ENCODE measurements around the gene SPG7.
"Not testable (repeated sequence)": the region's sequence is repeated elsewhere in the genome, so short reads cannot be mapped to it uniquely, and the experiment has no call there.

The SPG7 gene

DNA sequence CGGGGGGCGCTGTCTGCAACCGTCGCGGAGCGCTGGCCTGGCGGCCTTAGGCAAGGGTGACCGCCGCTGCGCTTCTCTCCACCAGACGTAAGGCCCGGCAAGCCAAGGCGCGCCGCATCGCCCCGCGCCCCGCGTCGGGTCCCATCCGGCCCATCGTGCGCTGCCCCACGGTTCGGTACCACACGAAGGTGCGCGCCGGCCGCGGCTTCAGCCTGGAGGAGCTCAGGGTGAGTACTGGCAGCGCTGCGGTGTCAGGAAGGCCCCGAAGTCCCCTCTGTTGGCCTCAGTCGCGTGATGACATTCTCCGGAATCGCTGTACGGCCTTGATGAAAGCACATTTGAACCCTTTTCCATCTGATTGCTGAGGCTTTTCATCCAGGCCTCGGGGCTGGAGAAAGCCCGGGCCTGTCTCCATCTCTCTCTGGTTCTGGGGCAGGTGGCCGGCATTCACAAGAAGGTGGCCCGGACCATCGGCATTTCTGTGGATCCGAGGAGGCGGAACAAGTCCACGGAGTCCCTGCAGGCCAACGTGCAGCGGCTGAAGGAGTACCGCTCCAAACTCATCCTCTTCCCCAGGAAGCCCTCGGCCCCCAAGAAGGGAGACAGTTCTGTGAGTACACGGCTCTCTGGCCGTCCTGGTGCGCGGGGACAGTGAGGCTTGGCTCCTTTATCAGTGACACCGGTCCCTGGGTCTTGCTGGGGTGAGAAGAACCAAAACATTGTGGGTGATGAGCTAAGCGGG, 53.1 kb downstream of the SPG7 start:
- no peak for DNase-seq (ENCODE audit: low read depth, low spot score)
- H3K27ac ChIP-seq, result peak overlapping the region; percentile 98

DNA sequence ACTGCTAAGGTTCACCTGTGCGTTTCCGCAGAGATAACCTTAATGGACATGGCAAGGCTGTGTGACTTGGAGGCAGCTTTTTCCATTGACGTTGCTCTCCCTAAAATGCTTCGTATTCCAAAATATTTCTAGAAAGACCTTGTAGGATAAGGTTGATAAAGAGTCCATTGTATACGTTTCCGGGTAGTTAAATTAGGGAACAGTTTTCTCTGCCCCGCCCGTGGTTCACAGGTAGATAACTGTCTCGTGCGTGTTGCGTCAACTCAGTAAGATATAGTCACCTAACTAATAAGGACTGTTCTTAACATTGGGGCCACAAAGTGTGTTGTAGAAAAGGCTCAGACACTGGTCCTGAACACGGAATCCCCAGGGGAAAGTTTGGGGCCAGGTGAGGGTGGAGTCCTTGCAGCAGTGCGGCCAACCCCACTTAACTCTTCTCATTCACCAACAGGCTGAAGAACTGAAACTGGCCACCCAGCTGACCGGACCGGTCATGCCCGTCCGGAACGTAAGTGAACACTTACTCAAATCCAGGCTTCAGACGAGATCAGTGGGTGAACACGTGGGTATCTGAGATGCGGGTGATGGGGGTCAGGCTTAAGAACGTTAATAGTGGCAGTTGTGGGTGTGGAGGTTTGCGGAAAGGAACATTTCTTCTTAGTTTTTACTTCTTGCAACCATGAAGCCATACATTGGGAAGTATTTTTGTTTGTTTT, 53.8 kb downstream of the SPG7 start:
- no peak for DNase-seq (ENCODE audit: low read depth, low spot score)
- H3K27ac ChIP-seq, result peak overlapping the region; percentile 98

DNA sequence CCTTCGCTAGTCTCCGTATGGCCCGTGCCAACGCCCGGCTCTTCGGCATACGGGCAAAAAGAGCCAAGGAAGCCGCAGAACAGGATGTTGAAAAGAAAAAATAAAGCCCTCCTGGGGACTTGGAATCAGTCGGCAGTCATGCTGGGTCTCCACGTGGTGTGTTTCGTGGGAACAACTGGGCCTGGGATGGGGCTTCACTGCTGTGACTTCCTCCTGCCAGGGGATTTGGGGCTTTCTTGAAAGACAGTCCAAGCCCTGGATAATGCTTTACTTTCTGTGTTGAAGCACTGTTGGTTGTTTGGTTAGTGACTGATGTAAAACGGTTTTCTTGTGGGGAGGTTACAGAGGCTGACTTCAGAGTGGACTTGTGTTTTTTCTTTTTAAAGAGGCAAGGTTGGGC, 54.7 kb downstream of the SPG7 start:
- no peak for DNase-seq (ENCODE audit: low read depth, low spot score)
- H3K27ac ChIP-seq, result peak overlapping the region; percentile 98

DNA sequence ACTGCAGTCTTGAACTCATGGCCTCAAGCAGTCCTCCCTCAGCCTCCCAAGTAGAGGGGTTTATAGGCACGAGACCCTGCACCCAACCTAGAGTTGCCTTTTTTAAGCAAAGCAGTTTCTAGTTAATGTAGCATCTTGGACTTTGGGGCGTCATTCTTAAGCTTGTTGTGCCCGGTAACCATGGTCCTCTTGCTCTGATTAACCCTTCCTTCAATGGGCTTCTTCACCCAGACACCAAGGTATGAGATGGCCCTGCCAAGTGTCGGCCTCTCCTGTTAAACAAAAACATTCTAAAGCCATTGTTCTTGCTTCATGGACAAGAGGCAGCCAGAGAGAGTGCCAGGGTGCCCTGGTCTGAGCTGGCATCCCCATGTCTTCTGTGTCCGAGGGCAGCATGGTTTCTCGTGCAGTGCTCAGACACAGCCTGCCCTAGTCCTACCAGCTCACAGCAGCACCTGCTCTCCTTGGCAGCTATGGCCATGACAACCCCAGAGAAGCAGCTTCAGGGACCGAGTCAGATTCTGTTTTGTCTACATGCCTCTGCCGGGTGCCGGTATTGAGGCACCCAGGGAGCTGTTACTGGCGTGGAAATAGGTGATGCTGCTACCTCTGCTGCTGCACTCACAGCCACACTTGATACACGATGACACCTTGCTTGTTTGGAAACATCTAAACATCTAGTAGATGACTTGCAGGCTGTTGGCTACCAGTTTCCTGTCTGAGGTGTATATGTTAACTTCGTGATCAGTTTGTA, 55.6 kb downstream of the SPG7 start:
- H3K27ac ChIP-seq, result peak overlapping the region; percentile 40
- no peak for DNase-seq (ENCODE audit: low read depth, low spot score)

DNA sequence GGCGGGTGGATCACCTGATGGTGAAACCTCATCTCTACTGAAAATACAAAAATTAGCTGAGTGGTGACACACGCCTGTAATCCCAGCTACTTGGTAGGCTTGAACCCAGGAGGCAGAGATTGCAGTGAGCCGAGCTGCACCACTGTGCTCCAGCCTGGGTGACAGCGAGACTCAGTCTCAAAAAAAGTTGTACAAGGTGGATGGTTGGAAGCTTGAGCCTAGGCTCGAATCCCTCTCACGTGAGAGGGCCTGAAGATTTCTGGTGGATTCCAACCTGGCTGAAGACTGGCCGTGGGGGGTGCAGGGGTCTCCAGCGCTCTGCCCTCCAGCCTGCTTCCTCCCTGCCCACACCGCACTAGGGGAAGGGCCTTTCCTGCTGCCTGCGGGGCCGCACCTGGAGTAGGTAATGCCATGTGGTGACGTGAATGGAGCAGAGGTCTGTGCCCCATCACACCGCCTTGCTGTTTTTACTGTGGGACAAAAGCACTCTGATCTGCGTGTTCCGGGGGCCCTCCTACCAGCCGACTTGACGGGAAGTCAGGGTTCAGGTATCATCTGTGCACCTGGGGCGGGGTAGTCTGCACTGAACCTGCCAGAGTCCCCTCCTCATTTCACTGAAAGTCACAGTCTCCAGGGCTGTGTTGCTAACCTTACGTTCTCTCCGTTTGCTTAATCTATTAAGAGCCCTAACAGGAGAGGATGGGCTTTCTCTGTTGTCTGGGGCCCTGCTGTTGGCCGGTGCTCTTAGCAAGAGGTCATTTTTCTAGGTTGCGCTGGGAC, 56.5 kb downstream of the SPG7 start:
- no peak for DNase-seq (ENCODE audit: low read depth, low spot score)
- peak overlapping the region; percentile 40 for H3K27ac ChIP-seq

DNA sequence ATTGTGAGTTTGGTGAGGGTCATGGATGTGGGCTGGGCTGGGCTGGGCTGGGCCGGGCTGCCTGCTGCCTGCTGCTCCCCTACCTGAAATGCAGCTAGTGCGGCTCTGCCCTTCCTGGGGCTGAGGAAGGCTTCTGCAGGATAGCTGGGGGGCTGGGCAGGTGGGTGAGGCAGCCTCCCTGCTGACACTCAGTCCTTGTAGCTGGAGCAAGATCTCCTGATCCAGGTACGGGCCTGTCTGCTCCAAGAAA, 57.0 kb downstream of the SPG7 start:
- H3K27ac ChIP-seq, result peak overlapping the region; percentile 40
- no peak for DNase-seq (ENCODE audit: low read depth, low spot score)

DNA sequence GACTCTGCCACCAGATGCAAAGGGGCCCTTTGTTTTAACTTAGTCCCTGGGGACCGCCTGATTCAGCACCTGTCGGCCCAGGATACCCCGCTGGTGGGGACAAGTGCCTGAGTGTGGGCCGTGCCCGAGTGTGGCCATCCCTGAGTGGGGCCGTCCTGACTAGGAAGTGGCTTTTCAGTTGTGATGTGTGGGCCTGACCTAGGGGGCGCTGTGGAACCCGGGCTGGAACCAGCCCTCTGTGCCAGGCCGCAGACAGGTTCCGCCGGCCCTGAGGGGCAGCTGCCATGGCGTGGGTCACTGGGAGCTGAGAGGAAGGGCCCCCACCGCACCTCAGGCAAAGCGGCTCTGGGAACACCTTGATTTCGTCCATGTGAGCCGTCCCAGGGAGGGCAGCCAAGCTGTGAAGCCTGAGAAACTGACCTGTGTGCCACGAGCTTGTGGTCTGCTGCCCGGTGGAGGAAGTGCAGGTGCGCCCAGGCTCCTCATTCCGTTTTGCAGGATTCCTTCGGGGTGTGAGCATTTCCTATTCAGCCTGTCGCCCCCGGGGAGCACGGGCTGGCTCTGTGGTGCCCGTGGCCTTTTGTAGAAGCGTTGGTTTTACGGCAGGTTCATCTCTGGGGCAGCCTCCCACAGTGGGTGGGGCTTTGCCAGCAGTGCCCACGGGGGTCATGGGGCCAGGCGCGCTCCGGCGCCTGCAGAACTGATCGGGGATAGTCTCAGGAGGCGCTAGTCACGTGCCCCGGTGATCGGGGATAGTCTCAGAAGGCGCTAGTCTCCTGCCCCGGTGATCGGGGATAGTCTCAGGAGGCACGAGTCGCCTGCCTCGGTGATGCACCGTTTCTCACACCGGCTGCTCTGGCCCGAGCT, 57.5 kb downstream of the SPG7 start:
- H3K27ac ChIP-seq, result peak overlapping the region; percentile 40
- DNase-seq (ENCODE audit: low read depth, low spot score), result peak; percentile 22

DNA sequence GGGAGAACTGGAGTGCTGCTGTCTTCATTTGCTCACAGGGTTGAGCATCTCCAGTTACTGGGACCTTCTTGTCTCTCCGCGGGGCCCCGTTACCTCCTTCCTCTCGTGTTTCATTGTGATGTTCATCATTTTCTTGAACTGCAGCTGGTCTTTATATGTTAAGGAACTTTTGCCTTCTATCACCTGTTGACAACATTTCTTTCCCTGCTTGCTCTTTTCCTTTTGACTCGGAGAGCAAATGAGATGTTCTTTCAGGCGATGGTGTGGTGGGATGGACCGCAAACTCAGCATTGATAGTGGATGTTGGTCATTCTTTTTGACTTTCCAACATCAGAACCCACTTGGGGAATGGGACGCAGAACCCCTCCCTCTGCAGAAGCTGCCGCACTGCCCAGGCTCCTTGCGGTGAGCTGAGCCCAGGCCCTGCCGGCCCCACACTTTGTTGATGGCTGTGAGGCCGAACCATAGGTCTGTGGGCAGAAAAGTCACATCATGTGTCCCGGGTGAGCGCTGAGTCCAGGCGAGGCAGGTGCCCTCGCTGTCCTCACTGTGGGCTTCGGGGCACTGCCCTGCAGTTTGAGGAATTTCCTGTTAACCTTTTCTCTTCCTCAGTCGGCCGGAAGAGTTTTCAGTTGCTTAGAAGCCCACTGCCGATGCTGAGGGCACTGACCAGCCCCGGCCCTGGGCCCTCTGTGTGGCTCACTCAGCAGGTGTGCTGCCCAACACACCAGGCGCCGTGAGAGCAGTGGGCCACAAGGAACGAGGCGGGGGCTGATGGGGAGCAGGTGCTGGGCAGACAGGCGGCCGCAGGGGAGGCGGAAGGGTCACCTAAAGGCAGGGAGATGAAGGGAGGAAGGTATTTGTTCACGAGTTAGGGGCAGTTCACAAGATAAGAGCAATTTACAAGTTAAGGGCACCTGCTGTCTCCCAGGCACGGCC, 59.7 kb downstream of the SPG7 start:
- no peak overlapping the region for H3K27ac ChIP-seq
- no peak for DNase-seq (ENCODE audit: low read depth, low spot score)

DNA sequence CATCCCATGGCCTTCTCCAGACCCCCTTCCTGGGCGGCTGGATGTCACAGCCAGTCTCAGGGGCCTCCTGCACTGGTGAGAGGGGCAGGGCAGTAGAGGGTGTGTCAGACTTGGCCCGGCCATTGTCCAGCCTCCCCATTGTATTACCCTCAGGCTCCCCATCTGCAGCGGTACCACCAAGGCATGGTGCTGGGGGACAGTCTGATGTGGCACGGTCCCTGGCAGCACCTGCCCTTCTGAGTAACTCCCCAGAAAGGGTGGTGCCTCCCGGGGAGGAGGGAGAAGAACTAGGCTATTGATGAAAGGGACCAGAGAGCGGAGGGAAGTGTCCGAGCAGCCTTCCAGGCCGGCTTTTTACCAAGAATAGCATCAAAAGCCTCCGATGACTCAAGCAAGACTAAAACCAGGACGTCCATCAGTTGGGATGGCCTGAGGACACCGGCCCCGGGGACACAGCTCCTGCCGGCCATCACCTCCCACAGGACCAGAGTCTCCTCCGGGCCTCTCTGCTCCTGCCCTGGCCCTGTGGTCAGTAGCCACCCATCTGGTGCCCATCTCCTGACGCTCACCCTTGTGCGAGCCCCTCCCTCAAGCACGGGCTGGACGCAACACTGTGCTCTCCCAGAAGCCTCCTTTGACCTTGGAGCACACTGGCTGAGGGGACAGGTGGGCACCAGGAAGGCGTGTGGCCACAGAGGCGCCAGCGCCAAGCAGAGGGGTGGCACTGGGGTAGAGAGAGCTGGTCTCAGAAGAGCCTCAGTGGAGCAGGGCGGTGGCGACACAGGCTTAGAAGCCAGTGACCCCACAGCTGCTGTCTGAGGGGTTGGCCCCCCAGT, 61.5 kb downstream of the SPG7 start:
- H3K27ac ChIP-seq, result no peak overlapping the region
- DNase-seq (ENCODE audit: low read depth, low spot score), result no peak

DNA sequence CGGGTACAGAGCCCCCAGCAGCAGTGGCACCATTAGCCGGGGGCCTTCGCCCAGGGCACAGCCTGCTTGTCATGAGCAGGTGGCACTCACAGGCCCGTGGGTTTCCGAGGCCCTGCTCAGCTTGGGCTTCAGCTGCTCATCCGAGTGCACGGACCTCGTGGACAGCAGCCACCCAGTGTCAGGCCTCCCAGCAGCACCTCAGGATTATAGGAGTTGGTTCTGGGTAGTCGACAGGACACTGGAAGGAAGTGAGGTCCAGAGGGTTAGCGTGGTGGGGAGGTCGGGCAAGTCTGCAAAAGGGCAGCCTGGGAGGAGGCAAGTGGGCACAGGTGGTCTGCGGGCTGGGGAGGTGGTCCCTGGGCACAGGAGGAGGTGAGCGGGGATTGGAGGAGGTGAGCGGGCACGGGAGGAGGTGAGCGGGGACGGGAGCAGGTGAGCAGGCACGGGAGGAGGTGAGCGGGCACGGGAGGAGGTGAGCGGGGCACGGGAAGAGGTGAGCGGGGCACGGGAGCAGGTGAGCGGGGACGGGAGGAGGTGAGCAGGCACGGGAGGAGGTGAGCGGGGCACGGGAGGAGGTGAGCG, 62.2 kb downstream of the SPG7 start:
- no peak for DNase-seq (ENCODE audit: low read depth, low spot score)
- H3K27ac ChIP-seq, result no peak overlapping the region

DNA sequence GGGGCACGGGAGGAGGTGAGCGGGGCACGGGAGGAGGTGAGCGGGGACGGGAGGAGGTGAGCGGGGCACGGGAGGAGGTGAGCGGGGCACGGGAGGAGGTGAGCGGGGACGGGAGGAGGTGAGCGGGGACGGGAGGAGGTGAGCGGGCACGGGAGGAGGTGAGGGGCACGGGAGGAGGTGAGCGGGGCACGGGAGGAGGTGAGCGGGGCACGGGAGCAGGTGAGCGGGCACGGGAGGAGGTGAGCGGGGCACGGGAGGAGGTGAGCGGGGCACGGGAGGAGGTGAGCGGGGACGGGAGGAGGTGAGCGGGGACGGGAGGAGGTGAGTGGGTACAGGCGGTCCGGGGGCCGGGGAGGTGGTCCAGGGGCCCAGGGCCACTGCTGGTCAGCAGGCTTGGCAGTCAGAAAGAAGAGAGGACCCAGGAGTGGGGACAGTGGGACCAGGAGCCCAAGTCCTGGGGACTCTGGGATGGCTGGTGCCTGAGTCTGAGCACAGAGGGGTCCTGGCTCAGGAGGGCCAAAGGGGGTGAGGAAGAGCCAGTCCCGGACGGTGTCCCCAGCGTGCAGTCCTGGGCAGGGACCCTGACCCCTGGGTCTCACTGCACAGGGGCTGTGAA, 62.9 kb downstream of the SPG7 start:
- not testable (repeated sequence) for H3K27ac ChIP-seq; DNase-seq (ENCODE audit: low read depth, low spot score)

DNA sequence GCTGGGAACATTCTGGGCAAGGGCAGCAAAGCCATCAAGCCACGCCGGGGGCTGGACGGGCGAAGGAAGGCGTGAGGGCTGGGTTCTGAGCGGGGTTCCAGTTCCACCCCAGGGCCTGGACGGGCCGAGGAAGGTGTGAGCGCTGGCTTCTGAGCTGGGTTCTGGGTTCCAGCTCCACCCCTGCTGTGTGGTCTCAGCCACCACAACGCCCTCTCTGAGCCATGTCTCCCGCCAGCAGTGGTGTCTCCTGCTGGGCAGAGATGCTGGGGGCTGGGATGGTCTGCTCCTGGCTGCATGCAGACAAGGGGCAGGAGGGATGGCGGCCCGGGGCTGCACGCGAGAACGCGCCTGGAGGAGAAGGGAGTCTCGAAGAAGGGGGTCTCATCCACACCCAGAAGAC, 63.4 kb downstream of the SPG7 start:
- no peak overlapping the region for H3K27ac ChIP-seq
- no peak for DNase-seq (ENCODE audit: low read depth, low spot score)

DNA sequence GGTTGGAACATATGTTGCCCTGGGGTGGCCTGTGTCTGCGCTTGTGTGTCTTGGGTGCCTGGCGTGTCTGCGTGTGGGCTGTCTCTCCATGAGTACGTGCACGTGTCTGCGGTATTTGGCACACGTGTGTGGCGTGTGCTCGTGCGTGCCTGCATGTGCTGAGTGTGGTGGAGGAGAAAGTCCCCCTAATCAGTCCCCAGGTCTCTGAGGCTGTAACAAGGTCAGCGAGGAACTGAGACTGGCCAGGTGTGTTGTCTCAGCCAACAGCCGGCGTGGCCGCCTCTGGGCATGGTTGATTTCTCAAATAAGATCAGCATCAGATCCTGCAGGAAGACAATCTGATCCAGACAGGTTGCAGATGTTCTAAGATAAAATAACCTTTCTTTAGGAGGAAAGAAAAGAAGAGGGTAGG, 63.9 kb downstream of the SPG7 start:
- DNase-seq (ENCODE audit: low read depth, low spot score), result no peak
- H3K27ac ChIP-seq, result no peak overlapping the region

DNA sequence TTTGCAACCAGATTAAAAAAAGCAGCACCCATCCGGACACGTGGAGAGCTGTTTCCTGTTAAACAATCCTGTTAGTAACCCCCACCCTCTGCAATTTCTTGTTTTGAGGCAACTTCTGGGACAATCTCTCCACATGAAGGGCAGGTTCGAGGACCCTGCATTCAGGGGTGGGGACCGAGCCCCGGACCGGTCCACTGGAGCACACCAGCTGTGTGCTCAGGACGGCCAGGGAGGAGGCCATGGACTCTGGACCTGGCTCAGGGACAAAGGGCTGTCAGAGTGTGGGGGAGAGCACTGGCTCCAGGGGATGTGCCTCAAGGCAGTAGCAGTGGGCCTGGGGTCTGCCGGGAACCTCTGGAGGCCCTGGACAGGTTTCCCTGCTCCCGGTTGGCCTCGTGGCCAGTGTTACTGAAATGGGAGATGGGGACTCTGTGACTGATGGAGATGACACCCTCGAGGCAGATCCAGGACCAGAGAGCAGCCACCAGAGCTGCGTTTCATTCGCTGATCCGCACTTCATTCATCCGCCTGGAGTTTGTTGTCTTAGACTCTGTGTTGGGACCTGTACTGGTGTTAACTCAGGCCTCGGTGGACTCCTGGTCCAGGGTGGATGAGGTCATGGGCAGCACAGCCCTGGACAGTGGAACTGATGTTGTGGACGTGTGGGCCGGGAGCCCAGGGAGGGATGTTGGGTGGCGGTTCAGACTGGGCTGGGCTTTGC, 64.4 kb downstream of the SPG7 start:
- DNase-seq (ENCODE audit: low read depth, low spot score), result no peak
- no peak overlapping the region for H3K27ac ChIP-seq

DNA sequence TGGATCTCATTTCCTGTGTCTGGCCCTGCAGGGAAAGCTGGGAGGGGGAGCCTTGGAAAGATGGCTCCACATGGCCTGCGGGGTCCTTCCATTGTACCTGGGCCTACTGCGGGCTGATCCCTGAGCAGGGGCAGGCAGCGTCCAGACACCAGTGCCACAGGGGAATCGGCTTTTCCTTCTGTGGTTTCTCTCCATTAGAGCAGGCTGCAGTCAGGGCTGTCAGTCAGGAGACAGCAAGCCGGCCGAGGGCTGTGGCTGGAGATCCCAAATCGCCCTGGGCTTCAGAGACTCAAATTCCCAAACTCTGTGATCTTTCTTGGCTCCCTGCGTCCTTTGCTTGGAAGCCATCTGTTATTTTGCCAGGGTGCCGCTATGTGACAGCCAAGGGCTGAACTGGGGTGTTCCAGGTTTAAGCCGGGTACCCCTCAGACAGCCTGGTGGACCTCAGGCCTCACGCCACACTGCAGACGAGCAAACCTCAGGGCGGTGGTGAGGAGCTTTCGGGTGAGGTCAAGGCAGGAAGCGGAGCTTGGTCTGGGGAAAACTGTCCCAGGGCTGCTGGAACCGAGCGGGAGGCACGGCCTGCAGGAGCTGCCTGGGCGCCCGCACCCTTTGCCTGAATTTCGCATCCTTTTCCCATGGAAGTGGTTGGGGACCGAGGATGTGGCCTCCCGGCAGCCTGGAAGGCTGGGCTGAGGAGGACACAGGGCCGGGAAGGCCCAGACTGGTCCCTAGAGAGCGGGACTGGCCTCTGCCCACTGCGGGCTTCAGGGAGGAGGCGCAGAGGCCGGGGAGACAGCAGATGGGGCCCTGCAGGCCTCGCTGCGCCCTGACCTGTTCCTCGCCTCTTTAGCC, 65.8 kb downstream of the SPG7 start:
- H3K27ac ChIP-seq, result no peak overlapping the region
- DNase-seq (ENCODE audit: low read depth, low spot score), result no peak

Measured in epithelial cell of prostate (primary cell).